ENCODE results near the gene ARHGEF37. TPM values are rescaled to one million over a fixed set of nuclear protein-coding genes. Genes with fewer than 3 reads are reported as not detected.

ARHGEF37 gene
- total RNA-seq, 2 experiments from 2014 or later, result 1.4 TPM; not detected in 1

DNA sequence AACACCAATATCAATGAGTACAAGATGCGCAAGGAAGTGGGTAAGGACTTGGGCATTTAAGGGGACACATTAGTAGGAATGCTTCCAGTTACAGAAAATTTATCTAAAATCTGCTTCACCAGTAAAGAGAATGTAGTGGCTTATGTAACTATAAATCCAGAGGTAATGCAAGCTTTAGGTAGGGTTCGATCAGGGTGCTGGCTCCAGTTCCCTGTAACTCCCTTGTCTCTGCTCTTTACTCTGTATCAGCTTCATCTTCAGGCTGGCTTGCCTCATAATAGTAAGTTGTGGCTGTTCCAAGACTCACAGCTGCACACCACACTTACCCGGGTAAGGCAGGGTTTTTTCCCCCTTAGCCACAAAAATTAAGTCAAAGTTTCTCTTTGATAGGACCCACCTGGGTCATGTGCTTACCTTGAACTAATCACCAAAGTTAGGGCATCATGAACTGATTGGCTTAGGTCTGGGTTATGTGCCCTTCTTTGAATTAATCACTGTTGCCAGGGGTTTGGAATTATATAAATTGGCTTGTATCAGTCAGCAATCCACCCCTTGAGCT, 35.5 kb downstream of the ARHGEF37 start:
- ChIA-PET POLR2A (interaction anchor here (0.7 to 3.3 kb wide), 8 partner anchors 8 to 177 kb away, joined by 3 to 27 read pairs (median 6); partner anchors contain the start of gene CSNK1A1), CTCF (ENCODE audit: unreplicated experiment) (interaction anchor here (0.5 kb wide), 1 partner anchor 71 kb away, joined by 3 read pairs; no protein-coding TSS in a partner anchor)
- H4K20me1 ChIP-seq (ENCODE audit: insufficient read depth, low read length), result no peaks in the 10 kb centered on the region
- TF ChIP-seq, protein P1, sequence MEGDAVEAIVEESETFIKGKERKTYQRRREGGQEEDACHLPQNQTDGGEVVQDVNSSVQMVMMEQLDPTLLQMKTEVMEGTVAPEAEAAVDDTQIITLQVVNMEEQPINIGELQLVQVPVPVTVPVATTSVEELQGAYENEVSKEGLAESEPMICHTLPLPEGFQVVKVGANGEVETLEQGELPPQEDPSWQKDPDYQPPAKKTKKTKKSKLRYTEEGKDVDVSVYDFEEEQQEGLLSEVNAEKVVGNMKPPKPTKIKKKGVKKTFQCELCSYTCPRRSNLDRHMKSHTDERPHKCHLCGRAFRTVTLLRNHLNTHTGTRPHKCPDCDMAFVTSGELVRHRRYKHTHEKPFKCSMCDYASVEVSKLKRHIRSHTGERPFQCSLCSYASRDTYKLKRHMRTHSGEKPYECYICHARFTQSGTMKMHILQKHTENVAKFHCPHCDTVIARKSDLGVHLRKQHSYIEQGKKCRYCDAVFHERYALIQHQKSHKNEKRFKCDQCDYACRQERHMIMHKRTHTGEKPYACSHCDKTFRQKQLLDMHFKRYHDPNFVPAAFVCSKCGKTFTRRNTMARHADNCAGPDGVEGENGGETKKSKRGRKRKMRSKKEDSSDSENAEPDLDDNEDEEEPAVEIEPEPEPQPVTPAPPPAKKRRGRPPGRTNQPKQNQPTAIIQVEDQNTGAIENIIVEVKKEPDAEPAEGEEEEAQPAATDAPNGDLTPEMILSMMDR (conservative IDR thresholded peaks at IDR 0.05; ENCODE audit: low read length), result no peak
- no peak for TF ChIP-seq EZH2phosphoT487 (IDR thresholded peaks at IDR 0.05; ENCODE audit: borderline replicate concordance, low read depth, low read length)
- no peaks in the 10 kb centered on the region for H3K36me3 ChIP-seq (ENCODE audit: insufficient read depth, low read length)
- intact Hi-C loops (cut with micrococcal nuclease; ENCODE audit: unreplicated experiment), result no loop called here
- no peaks in the 10 kb centered on the region for H3K9me3 ChIP-seq (ENCODE audit: low read length)
- peaks cover 47% of the 10 kb centered on the region for H3K4me1 ChIP-seq (ENCODE audit: insufficient read depth, low read length, poor library complexity, severe bottlenecking)
- DNase-seq (ENCODE audit: low spot score), result no peak
- BruUV-seq (replicated peaks), result no TSS peak
- peak overlapping the region; percentile 58 for H2AFZ ChIP-seq (ENCODE audit: low read length)
- H3K79me2 ChIP-seq (ENCODE audit: insufficient read depth, low read depth, low read length), result no peaks in the 10 kb centered on the region
- no peak overlapping the region for H3K4me3 ChIP-seq (ENCODE audit: low read depth, low read length, poor library complexity, severe bottlenecking)
- H3K9me2 ChIP-seq (ENCODE audit: insufficient read depth, low read length), result no peaks in the 10 kb centered on the region
- H3K4me2 ChIP-seq (ENCODE audit: low read length), result peak overlapping the region; percentile 41
- no peak overlapping the region for H3K27ac ChIP-seq (ENCODE audit: low read depth, low read length, poor library complexity, severe bottlenecking)

- peak; percentile 66 for DNase-seq (ENCODE audit: low spot score)
- no TSS peak for BruUV-seq (replicated peaks)
- CTCF ChIA-PET (ENCODE audit: unreplicated experiment), result interaction anchor here (0.5 to 2.2 kb wide), 11 partner anchors 9 to 273 kb away, joined by 3 to 8 read pairs (median 4); no protein-coding TSS in a partner anchor
Observed at GRCh38 chr5:149617760-149618306, 36.5 kb downstream of the ARHGEF37 start.

More at GRCh38 chr5:149617760-149618306, 36.5 kb downstream of the ARHGEF37 start:
- Histone ChIP-seq H3K4me2 (ENCODE audit: low read length) (peak overlapping the region; percentile 41), H3K9me2 (ENCODE audit: insufficient read depth, low read length) (no peaks in the 10 kb centered on the region), H3K36me3 (ENCODE audit: insufficient read depth, low read length) (no peaks in the 10 kb centered on the region), H4K20me1 (ENCODE audit: insufficient read depth, low read length) (no peaks in the 10 kb centered on the region), H3K4me3 (ENCODE audit: low read depth, low read length, poor library complexity, severe bottlenecking) (no peak overlapping the region), H3K79me2 (ENCODE audit: insufficient read depth, low read depth, low read length) (no peaks in the 10 kb centered on the region), H3K4me1 (ENCODE audit: insufficient read depth, low read length, poor library complexity, severe bottlenecking) (peaks cover 47% of the 10 kb centered on the region), H2AFZ (ENCODE audit: low read length) (peak overlapping the region; percentile 58; the same call in 1 of the 2 replicates), H3K27ac (ENCODE audit: low read depth, low read length, poor library complexity, severe bottlenecking) (peak overlapping the region; percentile 44), H3K9me3 (ENCODE audit: low read length) (no peaks in the 10 kb centered on the region)
- intact Hi-C loops (cut with micrococcal nuclease; ENCODE audit: unreplicated experiment), result loop anchor here (1.0 kb wide), 4 partner anchors 54 to 236 kb away; partner anchors contain the start of gene CSNK1A1
- TF ChIP-seq EZH2phosphoT487 (IDR thresholded peaks at IDR 0.05; ENCODE audit: borderline replicate concordance, low read depth, low read length), result no peak
- TF ChIP-seq, protein P1 (conservative IDR thresholded peaks at IDR 0.05; ENCODE audit: low read length), result no peak
- POLR2A ChIA-PET, result interaction anchor here (0.7 to 3.3 kb wide), 11 partner anchors 9 to 178 kb away, joined by 3 to 27 read pairs (median 4); partner anchors contain the start of gene CSNK1A1

Data from OCI-LY7 (cell line).